Endometrium (tissue), 2 donors: ENCODE data around the gene AASDHPPT.
A peak's percentile ranks its signal among the peaks of the same experiment; 100 is the strongest.
"Not testable (repeated sequence)": the region's sequence is repeated elsewhere in the genome, so short reads cannot be mapped to it uniquely, and the experiment has no call there.

Source experiments
- FAIRE-seq: peaks from 2 replicates; lab custom pipeline; 2012; peaks lifted over from hg19 to GRCh38; lab: Jason Lieb, UNC
- donor health status: control.
- donor health status: control.

The AASDHPPT gene

GRCh38 chr11:106077609-106078455, at the start of gene AASDHPPT:
Gene AASDHPPT (plus strand): TSS chr11:106077662. CDS start chr11:106077711, 49 bp downstream.
- FAIRE-seq: no peak

- FAIRE-seq: no peak
These were observed 46.9 kb upstream of the AASDHPPT start for GRCh38 chr11:106030609-106031008.

- no peak for FAIRE-seq
These were observed 46.2 kb upstream of the AASDHPPT start for GRCh38 chr11:106031202-106031810.

- no peak for FAIRE-seq
These were observed 45.5 kb upstream of the AASDHPPT start for GRCh38 chr11:106031936-106032335.

DNA sequence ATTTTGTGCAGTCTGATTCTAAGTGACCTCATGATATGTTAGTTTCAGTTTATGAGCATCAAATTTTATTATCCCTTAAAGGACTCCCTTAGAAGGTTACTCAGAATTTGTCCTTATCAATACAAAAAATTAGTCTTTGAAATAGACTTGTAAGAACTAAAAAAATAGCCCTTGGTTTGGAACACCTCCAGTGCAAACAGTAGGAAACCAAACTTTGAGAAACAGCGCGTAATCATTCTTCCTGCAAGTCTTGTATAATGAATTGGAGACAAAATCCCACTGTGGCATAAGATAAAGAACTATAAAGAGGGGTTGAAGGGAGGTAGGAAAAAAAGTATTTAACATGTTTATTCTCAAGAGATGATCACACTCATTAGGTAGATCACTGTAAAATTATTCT, 44.6 kb upstream of the AASDHPPT start:
- FAIRE-seq: no peak

DNA sequence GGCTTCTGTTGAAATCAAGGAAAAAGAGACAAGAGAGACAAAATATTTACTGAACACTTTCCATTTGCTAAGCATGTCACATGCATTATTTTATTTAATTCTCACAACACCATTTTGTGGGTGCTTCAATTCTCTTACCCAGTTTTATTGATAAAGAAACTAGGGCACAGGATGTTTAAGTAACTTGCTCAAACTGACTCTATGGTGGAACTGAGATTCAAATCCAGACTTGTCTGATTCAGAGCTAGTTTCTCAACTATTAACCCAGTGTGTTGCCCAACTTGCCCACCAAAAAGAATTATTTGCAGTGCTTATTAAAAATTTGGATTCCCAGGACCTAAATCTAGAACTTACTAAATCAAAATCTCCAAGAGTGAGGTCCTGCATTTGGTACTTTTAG, 33.9 kb upstream of the AASDHPPT start:
- no peak for FAIRE-seq

DNA sequence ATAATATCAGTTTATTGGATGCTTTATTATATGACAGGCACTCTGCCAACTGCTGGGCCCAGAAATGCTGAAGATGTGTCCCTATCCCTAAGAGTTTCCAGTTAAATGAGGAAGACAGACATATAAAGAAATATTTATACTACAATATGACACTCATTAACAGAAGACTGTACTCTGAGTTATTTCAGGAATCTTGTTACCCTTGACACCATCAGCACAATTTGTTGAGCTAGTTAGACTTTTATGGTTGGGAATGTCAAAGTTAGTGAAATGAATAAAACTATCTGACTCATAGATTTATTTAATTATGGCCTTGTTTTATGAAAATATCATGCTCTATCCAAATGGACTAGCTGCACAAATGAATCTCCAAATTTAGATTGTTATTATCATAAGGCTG, 29.8 kb upstream of the AASDHPPT start:
- FAIRE-seq: no peak

- FAIRE-seq: no peak
These were observed 27.6 kb upstream of the AASDHPPT start for GRCh38 chr11:106049727-106050476.

- no peak for FAIRE-seq
These were observed 26.4 kb upstream of the AASDHPPT start for GRCh38 chr11:106051103-106051502.

DNA sequence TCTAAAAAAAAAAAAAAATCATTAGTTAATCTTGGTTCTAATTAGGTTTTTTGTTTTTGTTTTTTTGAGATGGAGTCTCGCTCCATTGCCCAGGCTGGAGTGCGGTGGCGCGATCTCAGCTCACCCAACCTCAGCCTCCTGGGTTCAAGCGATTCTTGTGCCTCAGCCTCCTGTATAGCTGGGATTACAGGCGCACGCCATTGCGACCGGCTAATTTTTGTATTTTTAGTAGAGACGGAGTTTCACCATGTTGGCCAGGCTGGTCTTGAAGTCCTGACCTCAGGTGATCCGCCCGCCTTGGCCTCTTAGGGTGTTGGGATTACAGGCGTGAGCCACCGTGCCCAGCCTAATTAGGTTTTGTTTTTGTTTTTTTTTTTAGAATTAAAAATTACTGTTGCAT, 19.1 kb upstream of the AASDHPPT start:
- not testable (repeated sequence) for FAIRE-seq

DNA sequence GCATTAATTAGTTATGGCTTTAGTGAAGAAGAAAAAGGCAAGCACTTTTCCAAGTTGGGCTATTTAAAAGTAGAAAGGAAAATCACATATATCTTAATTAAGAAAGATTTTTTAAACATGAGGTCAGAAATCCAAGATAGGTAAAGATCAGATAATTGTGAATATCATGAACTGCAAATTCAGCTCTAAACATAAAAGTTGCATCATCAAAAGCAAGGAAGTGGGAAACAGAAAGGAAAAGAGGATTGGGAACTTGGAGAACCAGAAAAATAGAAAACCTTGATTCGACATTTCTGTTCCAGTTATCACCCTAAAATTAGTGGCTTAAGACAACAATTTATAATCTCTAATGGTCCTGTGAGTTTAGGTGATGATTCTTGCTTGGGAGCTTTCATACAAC, 17.8 kb upstream of the AASDHPPT start:
- FAIRE-seq: no peak

- FAIRE-seq: no peak
These were observed 16.1 kb upstream of the AASDHPPT start for GRCh38 chr11:106061249-106061784.

DNA sequence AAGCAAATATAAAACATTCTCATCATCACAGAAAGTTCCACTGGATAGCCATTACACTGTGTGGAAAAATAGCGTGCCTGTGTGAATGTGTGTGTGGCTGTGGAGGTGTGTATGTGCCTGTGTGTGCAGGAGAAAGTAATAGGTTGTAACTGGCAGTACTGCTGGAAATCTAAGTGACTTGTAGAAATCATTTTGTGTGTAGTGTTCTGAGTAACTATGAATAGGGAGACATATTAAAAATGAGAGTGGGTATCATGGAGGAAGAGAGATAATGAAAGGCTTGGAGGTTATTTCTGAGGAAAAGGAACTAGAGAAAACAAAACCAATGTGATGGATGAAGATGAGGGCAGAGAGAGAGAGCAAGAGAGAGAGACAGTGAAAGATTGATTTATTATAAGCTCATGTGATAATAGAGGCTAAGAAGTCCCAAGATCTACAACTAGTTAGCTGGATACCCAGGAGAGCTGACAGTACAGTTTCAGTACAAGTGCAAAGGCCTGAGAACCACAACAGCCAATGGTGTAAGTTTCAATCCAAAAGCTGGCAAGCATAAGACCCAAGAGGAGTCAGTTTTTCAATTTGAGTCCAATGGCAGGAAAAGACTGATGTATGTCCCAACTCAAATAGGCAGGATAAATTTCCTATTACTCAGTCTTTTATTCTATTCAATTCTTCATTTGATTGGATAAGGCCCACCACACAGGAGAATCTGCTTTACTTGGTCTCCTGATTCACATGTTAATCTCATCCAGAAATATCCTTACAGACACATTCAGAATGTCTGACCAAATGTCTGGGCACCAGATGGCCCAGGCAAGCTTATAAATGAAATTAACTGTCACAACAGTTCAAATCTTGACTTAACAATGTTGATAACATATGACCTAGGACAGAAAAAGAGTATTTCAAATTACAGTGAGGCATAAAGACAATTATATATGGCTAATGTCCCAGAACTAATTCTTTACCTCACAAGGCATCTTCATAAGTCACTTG, 15.2 kb upstream of the AASDHPPT start:
- FAIRE-seq: no peak

GRCh38 chr11:106063009-106063408, 14.5 kb upstream of the AASDHPPT start:
- FAIRE-seq: no peak

GRCh38 chr11:106070606-106071005, 6.9 kb upstream of the AASDHPPT start:
- no peak for FAIRE-seq

GRCh38 chr11:106072804-106073203, 4.7 kb upstream of the AASDHPPT start:
- FAIRE-seq: no peak

DNA sequence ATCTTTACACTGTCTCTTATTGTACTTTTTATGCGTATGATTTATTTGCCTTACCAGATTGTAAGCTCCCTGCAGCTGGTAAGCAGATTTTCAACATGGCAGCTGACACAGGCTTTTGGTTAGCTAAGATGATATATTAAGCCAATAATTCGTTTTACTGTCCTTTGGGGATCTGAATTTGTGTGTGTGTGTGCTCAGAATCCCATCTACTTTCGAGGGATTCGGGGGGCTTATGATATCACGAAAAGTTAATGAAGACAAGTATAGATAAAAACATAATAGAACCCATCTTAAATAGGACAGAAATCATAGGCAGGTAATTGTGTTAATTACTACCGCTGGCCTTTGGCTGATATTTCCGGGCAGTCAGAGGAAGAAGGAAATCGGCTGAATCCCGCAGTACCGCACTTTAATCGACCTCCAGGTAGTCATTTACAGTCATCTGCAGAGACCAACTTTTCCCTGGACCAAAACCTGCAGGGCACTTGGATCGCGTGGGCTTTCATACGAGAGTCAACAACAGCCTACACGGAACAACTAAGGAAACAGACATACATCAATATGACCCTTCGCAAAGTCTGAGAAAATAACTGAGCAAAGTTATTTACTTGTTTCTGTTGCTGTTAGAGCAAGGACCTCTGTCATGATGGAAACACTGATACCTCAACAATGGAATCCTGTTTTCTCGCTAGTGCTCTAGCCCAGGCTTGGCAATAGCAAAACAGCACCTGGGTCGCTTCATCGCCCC, 1.1 kb upstream of the AASDHPPT start:
- no peak for FAIRE-seq

DNA sequence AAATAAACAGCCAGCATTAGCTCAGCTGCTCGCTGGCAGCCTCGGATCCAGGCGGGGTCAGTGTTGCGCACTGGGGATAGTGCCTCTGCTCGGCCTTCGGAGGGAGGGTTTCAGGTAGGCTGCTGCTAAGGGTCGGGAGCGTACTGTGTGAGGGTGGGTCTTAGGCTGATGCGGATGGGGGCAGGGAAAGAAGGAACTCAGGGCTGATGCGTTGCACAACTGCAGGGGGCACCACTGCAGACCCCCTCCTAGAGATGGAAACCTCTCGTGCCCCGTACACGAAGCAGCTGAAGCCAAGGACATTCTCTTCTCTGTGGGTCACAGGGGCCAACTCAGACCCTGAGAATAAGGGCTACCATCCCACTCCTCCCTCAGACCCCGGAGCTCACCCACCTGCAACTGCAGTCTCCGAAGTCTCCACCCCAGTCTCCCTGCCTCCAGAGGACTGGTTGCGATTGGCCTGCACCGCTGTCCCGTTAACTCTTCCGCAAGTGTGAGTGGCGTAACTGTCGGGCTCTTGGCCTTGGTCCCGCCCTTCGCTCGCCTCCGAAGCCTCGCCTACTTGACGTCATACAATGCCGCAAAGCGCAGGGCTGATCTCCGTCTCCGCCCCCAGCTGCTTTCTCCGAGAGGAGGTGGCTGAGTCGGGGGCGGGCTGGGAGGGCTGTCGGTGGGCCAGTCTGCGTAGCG, 398 bp upstream of the AASDHPPT start, which contains the start of gene KBTBD3:
Gene KBTBD3 (minus strand): TSS at position 429 of the 690 bp plus-strand sequence. CDS start 18,250 bp downstream, outside the sequence.
- peak; percentile 87 for FAIRE-seq

DNA sequence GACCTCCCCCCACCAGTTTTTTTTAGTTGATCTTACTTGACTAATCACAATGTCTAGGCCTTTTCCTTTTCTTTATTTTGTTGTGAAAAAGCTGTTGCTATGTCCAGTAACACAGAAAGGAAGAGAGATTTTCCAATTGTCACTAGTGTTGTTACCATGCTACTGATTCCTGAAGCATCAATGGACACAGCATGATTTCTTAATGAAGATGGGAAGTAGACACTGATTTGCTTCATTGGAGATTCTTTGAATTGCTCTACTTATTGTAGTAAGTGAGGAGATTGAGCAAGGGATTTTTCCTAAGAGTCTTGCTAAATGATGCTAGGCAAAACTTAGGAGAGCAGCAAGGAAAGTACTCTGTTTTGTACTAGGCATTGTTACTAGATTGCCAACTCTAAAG, 4.6 kb downstream of the AASDHPPT start:
- no peak for FAIRE-seq

GRCh38 chr11:106086135-106086534, 8.7 kb downstream of the AASDHPPT start:
- no peak for FAIRE-seq
